Esophagus muscularis mucosa (tissue), 4 donors: Measurements from ENCODE around the gene EFCAB12. TPM values are rescaled to one million over a fixed set of nuclear protein-coding genes. Genes with fewer than 3 reads are reported as not detected.
A peak's percentile ranks its signal among the peaks of the same experiment; 100 is the strongest.

Experiments
- DNase-seq: peaks from one replicate; pipeline ENCODE4 v3.0.0-alpha.2; 2017; ENCODE audit errors: extremely low spot score
- H3K27ac ChIP-seq, 4 donors: fragments of 200-600 bp; sonication (generic); replicated peaks in 1 of 4; 1 replicate in 3 of 4; 2 replicates in 1 of 4; pipeline ENCODE4 v1.5.1; 2016 to 2019; ENCODE audit warnings: mild to moderate bottlenecking in 1 of 4
- H3K27me3 ChIP-seq, 4 donors: fragments of 200-600 bp; sonication (generic); one replicate each; pipeline versions ENCODE4 v1.5.1 to v1.6.0; 2016 to 2019
- H3K36me3 ChIP-seq, 4 donors: fragments of 200-600 bp; sonication (generic); one replicate each; pipeline ENCODE4 v1.5.1; 2016 to 2019
- H3K4me1 ChIP-seq, 4 donors: fragments of 200-600 bp; sonication (generic); one replicate each; pipeline ENCODE4 v1.5.1; 2016 to 2019
- H3K4me3 ChIP-seq, 4 donors: fragments of 200-600 bp; sonication (generic); 1 replicate in 2 of 4; 2 replicates in 2 of 4; pipeline ENCODE4 v1.5.1; 2016 to 2019; ENCODE audit warnings: mild to moderate bottlenecking in 4 of 4, moderate library complexity in 1 of 4
- H3K9me3 ChIP-seq, 4 donors: fragments of 200-600 bp; sonication (generic); 1 replicate in 3 of 4; 2 replicates in 1 of 4; pipeline ENCODE4 v1.5.1; 2016 to 2019
- EP300 ChIP-seq: sonication (generic); formaldehyde crosslinking; IDR thresholded peaks from one replicate; pipeline ENCODE4 v1.6.1; 2017; ENCODE audit warnings: antibody characterized with exemption
- POLR2A ChIP-seq: fragments of 450-650 bp; IDR thresholded peaks from one replicate; pipeline ENCODE4 v1.6.1; 2017; ENCODE audit warnings: antibody characterized with exemption, moderate library complexity, mild to moderate bottlenecking, low read depth
- POLR2AphosphoS5 ChIP-seq, 2 donors: sonication (generic); formaldehyde crosslinking; IDR thresholded peaks; one replicate each; pipeline ENCODE4 v1.6.1; 2017; ENCODE audit warnings: antibody characterized with exemption in 2 of 2
- WGBS: methylation state at CpG from one replicate; pipeline ENCODE4 v1.1.5; 2018; 5-methylcytosine and 5-hydroxymethylcytosine counted together
- intact Hi-C: fragments of 100-400 bp; cut with DNase I; formaldehyde crosslinking; loops from one replicate; pipeline ENCODE4 v1.15.1; 2023
- total RNA-seq, 4 donors: library from RNA; depleted of rRNA; stranded (reverse); fragments of >200 nt; gene quantifications; one replicate each; pipeline versions ENCODE4 v1.1.0 to v1.2.1, GENCODE V29; 2016
- TF ChIP-seq, protein P1 (sequence below), 3 experiments: fragments of 200-600 bp in 2 of 3; fragments of 450-650 bp in 1 of 3; sonication (generic) in 2 of 3; IDR thresholded peaks; one replicate each; pipeline ENCODE4 v1.5.1; 2017 to 2019; ENCODE audit warnings: antibody characterized with exemption in 3 of 3, mild to moderate bottlenecking in 2 of 3, moderate library complexity in 1 of 3

Gene EFCAB12
- total RNA-seq, 4 donors from 2014 or later: 0.19 to 0.42 TPM; not detected in 2

DNA sequence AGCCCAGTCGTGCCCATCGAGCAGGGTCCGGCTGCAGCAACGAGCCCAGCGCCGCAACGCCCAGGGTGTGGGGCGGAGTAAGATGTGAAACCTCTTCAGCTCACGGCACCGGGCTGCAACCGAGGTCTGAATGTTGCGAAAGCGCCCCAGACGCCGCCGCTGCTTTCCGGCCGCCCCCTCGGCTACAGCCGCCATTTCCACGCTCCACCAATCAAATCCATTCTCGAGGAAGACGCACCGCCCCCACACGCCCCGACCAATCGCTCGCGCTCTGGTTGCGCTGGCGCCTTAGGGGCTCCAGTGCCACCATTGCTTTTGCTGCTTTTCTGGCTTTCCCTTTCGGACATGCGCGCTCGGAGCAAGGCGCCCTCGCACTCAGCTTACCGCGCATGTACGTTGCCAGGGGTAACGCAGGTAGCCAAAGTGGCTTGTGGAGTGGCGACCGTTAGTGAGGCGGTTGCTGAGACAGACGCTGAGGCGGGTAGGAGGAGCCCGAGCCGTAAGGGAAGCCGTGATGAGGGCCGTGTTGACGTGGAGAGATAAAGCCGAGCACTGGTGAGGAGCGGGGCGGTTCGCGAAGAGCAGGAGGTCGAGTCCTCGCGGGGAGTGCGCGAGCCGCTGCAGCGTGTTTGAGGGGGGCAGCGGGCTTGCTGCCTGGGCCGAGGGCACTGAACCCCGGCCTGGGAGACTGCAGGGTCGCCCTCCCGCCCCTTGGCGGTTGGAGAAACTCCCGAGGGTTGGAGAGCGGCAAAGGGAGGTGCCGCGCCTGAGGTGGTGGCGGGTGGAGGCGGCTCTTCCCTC is 11.6 kb upstream of the EFCAB12 start, which contains the start of the genes IFT122 and MBD4:
IFT122 (plus strand) TSS at position 408 of the 801 bp plus-strand sequence; CDS start at position 515, 107 bp downstream.
MBD4 (minus strand) TSS at position 132 of the 801 bp plus-strand sequence; CDS start at position 17, 115 bp downstream.
- TF ChIP-seq POLR2AphosphoS5 (IDR thresholded peaks at IDR 0.05) (peak; percentile 90 to 93), EP300 (no peak), POLR2A (peak; percentile 83)
- TF ChIP-seq, protein P1, sequence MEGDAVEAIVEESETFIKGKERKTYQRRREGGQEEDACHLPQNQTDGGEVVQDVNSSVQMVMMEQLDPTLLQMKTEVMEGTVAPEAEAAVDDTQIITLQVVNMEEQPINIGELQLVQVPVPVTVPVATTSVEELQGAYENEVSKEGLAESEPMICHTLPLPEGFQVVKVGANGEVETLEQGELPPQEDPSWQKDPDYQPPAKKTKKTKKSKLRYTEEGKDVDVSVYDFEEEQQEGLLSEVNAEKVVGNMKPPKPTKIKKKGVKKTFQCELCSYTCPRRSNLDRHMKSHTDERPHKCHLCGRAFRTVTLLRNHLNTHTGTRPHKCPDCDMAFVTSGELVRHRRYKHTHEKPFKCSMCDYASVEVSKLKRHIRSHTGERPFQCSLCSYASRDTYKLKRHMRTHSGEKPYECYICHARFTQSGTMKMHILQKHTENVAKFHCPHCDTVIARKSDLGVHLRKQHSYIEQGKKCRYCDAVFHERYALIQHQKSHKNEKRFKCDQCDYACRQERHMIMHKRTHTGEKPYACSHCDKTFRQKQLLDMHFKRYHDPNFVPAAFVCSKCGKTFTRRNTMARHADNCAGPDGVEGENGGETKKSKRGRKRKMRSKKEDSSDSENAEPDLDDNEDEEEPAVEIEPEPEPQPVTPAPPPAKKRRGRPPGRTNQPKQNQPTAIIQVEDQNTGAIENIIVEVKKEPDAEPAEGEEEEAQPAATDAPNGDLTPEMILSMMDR (IDR thresholded peaks at IDR 0.05): no peak
- intact Hi-C loops: no loop called here
- no peaks in the 10 kb centered on the region for H3K27me3 ChIP-seq
- peaks cover 6 to 30% (median 22%) of the 10 kb centered on the region in 4 donors for H3K36me3 ChIP-seq
- under 1% methylated on average over 24 of the region's 75 CpGs for WGBS
- no peaks in the 10 kb centered on the region for H3K9me3 ChIP-seq
- H3K27ac ChIP-seq: peak within 1 kb of the TSS; percentile 84 to 91 (median 88)
- H3K4me3 ChIP-seq: peak within 1 kb of the TSS; percentile 77 to 93 (median 87)
- DNase-seq: peak; percentile 100
- peaks cover 44 to 80% (median 71%) of the 10 kb centered on the region in 4 donors for H3K4me1 ChIP-seq

DNA sequence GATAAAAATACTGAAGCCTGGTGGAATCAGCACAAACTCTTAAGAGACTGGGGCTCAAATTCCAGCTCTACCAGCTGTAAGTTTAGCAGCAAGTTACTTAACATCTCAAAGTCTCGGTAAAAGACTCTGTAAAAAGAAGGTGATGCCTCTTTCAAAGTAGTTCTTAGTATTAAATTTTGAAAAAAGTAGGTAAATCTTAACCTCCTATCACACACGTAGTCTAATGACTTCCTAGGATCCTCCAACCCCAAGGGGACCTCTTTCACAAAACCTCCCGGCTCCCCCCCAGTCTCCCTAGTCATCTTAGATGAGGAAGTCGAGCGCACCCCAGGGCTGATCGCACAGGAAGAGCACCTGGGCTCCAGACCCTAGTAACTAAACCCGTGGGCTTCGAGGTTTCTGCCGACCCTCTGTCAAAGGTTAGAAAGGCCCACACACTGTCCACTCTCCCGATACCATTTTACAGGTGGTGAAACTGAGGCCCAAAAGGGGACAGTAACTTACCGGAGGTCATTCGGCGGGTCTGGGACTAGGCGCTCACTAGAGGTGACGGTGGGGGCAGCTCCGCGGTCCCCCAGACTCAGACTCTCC is 10.9 kb upstream of the EFCAB12 start:
- WGBS: 2% methylated on average over 12 of the region's 17 CpGs
- peaks cover 6 to 34% (median 26%) of the 10 kb centered on the region in 4 donors for H3K36me3 ChIP-seq
- H3K27ac ChIP-seq: peak overlapping the region; percentile 84 to 91 (median 88)
- H3K9me3 ChIP-seq: no peaks in the 10 kb centered on the region
- intact Hi-C loops: no loop called here
- TF ChIP-seq POLR2A: no peak
- H3K27me3 ChIP-seq: no peaks in the 10 kb centered on the region
- peaks cover 48 to 79% (median 71%) of the 10 kb centered on the region in 4 donors for H3K4me1 ChIP-seq
- peak overlapping the region; percentile 77 to 93 (median 87) for H3K4me3 ChIP-seq
- DNase-seq: no peak

DNA sequence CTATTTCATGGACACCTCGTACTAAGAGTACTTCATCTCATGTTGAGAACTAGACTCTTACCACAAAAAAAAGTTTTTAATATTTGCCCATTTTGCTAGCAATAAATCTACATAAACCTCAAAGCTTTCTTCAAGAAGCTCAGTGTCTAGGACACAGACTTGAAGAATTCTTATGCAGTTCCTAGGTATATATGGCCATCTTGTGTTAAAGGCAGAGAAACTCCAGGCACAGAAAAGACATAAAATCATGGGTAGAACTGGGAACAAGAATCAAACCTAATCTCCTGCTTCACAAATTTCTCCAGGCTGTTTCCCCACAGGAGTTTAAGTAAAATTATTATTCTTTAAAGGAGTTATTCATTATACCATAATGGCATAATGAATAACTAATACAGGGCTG is 6.9 kb upstream of the EFCAB12 start:
- Histone ChIP-seq H3K9me3 (no peaks in the 10 kb centered on the region), H3K4me3 (no peak overlapping the region), H3K27ac (no peak overlapping the region), H3K27me3 (no peaks in the 10 kb centered on the region), H3K36me3 (peaks cover 16 to 73% (median 61%) of the 10 kb centered on the region in 4 donors), H3K4me1 (peaks cover 22 to 39% (median 36%) of the 10 kb centered on the region in 4 donors)
- intact Hi-C loops: no loop called here
- WGBS: 94% methylated on average over 1 of the region's 1 CpG
- no peak for TF ChIP-seq POLR2AphosphoS5 (IDR thresholded peaks at IDR 0.05)
- TF ChIP-seq, protein P1 (IDR thresholded peaks at IDR 0.05): no peak
- no peak for TF ChIP-seq POLR2A
- TF ChIP-seq EP300: no peak
- DNase-seq: no peak

DNA sequence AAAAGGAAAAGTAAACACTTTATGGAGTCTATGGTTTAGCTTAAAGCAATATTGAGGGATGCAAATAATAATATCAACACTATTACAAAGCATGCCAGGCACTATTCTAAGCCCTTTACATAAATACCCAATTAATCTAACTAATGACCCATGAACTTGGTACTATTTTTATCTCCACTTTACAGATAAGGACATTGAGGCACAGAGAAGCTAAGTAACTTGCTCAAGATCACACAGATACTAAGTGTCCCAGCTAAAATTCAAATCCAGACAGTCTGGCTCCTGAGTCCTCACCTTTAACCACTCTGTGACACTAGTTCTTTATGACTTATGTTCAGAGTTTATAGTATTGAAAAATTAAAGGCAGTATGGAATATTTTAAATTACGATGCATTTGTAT is 5.7 kb upstream of the EFCAB12 start:
- intact Hi-C loops: no loop called here
- 88% methylated on average over 1 of the region's 1 CpG for WGBS
- H3K36me3 ChIP-seq: peaks cover 16 to 77% (median 62%) of the 10 kb centered on the region in 4 donors
- no peak for TF ChIP-seq POLR2AphosphoS5 (IDR thresholded peaks at IDR 0.05)
- no peak for TF ChIP-seq POLR2A
- TF ChIP-seq, protein P1 (IDR thresholded peaks at IDR 0.05): no peak
- no peak for TF ChIP-seq EP300
- no peaks in the 10 kb centered on the region for H3K9me3 ChIP-seq
- no peak overlapping the region for H3K4me3 ChIP-seq
- DNase-seq: no peak
- no peaks in the 10 kb centered on the region for H3K27me3 ChIP-seq
- no peak overlapping the region for H3K27ac ChIP-seq
- peaks cover 22 to 40% (median 36%) of the 10 kb centered on the region in 4 donors for H3K4me1 ChIP-seq

DNA sequence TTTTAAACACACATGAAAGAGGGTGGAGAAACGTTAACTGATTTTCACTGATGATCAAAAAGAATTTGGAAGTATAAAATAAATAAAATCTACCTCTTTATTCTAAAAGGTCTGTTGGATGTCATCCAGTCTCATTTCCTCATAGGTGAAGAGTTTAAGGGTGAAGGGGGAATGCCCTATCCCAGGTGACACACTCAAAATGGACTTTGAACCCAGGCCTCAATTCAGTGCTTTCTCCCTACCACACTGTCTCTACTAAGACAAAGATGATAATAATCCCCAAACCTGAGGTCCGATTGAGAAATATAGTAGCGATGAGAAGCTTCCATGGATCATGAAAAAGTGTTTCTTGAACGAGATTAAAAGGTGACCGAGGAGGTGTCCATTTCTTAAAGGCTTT is 5.1 kb upstream of the EFCAB12 start:
- Histone ChIP-seq H3K27ac (no peak overlapping the region), H3K4me3 (no peak overlapping the region), H3K36me3 (peaks cover 16 to 77% (median 62%) of the 10 kb centered on the region in 4 donors), H3K9me3 (no peaks in the 10 kb centered on the region), H3K27me3 (no peaks in the 10 kb centered on the region), H3K4me1 (peaks cover 23 to 40% (median 36%) of the 10 kb centered on the region in 4 donors)
- WGBS: 89% methylated on average over 5 of the region's 5 CpGs
- DNase-seq: no peak
- TF ChIP-seq POLR2AphosphoS5 (IDR thresholded peaks at IDR 0.05): no peak
- no peak for TF ChIP-seq EP300
- no peak for TF ChIP-seq POLR2A
- TF ChIP-seq, protein P1 (IDR thresholded peaks at IDR 0.05): no peak
- intact Hi-C loops: no loop called here
